H1 (cell line): ENCODE results near the gene PPP1R1B. TPM values are rescaled to one million over a fixed set of nuclear protein-coding genes. Genes with fewer than 3 reads are reported as not detected.

Experiments
- CTCF ChIA-PET: fragments of 300-600 bp; sonication (Branson Sonifier 250); formaldehyde crosslinking; loops from one replicate; lab custom pipeline; 2021; ENCODE audit not compliant: partially characterized antibody; lab: Charles Lee
- POLR2A ChIA-PET: fragments of 300-600 bp; sonication (Branson Sonifier 250); formaldehyde crosslinking; loops from one replicate; lab custom pipeline; 2021; ENCODE audit warnings: inconsistent platforms; ENCODE audit not compliant: partially characterized antibody; lab: Charles Lee
- DNase-seq, 2 experiments: peaks; one replicate each; pipeline versions ENCODE4 v3.0.0 to v3.0.0-alpha.2; 2010 to 2022; ENCODE audit warnings: low spot score in 2 of 2, low read depth in 1 of 2, mixed read lengths in 1 of 2
- FAIRE-seq: peaks from 2 replicates; lab custom pipeline; 2011; peaks lifted over from hg19 to GRCh38; lab: Jason Lieb, UNC
- H2AFZ ChIP-seq: 2 replicates; pipeline ENCODE4 v1.8.1; 2012; ENCODE audit warnings: low read length, inconsistent platforms
- H2AK5ac ChIP-seq: 2 replicates; pipeline ENCODE4 v1.6.1; 2013; ENCODE audit warnings: low read depth, low read length
- H2BK120ac ChIP-seq: replicated peaks from 2 replicates; pipeline ENCODE3; 2013; ENCODE audit warnings: low read depth, low read length, inconsistent platforms
- H2BK12ac ChIP-seq: 2 replicates; pipeline ENCODE4 v1.6.1; 2013; ENCODE audit warnings: low read depth, low read length
- H2BK15ac ChIP-seq: 2 replicates; pipeline ENCODE4 v1.6.1; 2013; ENCODE audit warnings: low read length
- H2BK20ac ChIP-seq: 2 replicates; pipeline ENCODE4 v1.6.1; 2013; ENCODE audit warnings: low read length
- H2BK5ac ChIP-seq: 2 replicates; pipeline ENCODE4 v1.6.1; 2013; ENCODE audit warnings: low read depth, low read length
- H3K14ac ChIP-seq: 2 replicates; pipeline ENCODE4 v1.6.1; 2013; ENCODE audit warnings: inconsistent platforms; ENCODE audit not compliant: insufficient read length
- H3K18ac ChIP-seq: 2 replicates; pipeline ENCODE4 v1.6.1; 2013; ENCODE audit warnings: low read length; ENCODE audit errors: extremely low read depth
- H3K23ac ChIP-seq: 2 replicates; pipeline ENCODE4 v1.6.1; 2013; ENCODE audit warnings: inconsistent platforms; ENCODE audit not compliant: insufficient read length
- H3K23me2 ChIP-seq: 2 replicates; pipeline ENCODE4 v1.6.1; 2013; ENCODE audit warnings: low read depth, low read length
- H3K27ac ChIP-seq: 2 replicates; pipeline ENCODE4 v1.6.1; 2011; ENCODE audit warnings: low read depth, low read length, inconsistent platforms
- H3K27me3 ChIP-seq, 4 experiments: replicated peaks in 1 of 4; 1 replicate in 1 of 4; 2 replicates in 3 of 4; pipeline versions ENCODE4 v1.6.1 to v1.8.1; 2011 to 2013; ENCODE audit warnings: low read length in 3 of 4, mild to moderate bottlenecking in 3 of 4, inconsistent platforms in 2 of 4, mixed read lengths in 2 of 4, moderate library complexity in 1 of 4; ENCODE audit not compliant: control insufficient read depth in 3 of 4, insufficient read depth in 3 of 4; ENCODE audit errors: extremely low read depth in 1 of 4
- H3K36me3 ChIP-seq, 4 experiments: 2 replicates each; pipeline versions ENCODE4 v1.6.1 to v1.8.1; 2011 to 2013; ENCODE audit warnings: mild to moderate bottlenecking in 4 of 4, low read length in 3 of 4, moderate library complexity in 2 of 4, control low read depth in 1 of 4, inconsistent platforms in 1 of 4; ENCODE audit not compliant: insufficient read depth in 4 of 4, control insufficient read depth in 2 of 4
- H3K4ac ChIP-seq: replicated peaks from 2 replicates; pipeline ENCODE3; 2013; ENCODE audit warnings: low read length, low read depth, mixed read lengths, inconsistent platforms; ENCODE audit not compliant: insufficient read length
- H3K4me1 ChIP-seq, 4 experiments: replicated peaks in 1 of 4; 1 replicate in 1 of 4; 2 replicates in 3 of 4; pipeline versions ENCODE4 v1.6.1 to v1.8.1; 2011 to 2013; ENCODE audit warnings: low read length in 3 of 4, inconsistent platforms in 2 of 4, mixed read lengths in 1 of 4; ENCODE audit not compliant: insufficient read depth in 4 of 4, control insufficient read depth in 3 of 4
- H3K4me2 ChIP-seq, 2 experiments: 2 replicates each; pipeline versions ENCODE4 v1.6.1 to v1.8.1; 2011 to 2013; ENCODE audit warnings: low read depth in 2 of 2, low read length in 2 of 2, control low read depth in 1 of 2, inconsistent platforms in 1 of 2, mild to moderate bottlenecking in 1 of 2; ENCODE audit not compliant: insufficient read depth in 1 of 2
- H3K4me3 ChIP-seq, 4 experiments: fragments of 200-600, 300-600 bp in 1 of 4; sonication (generic), shearing (Covaris generic), sonication (Bioruptor Twin) in 1 of 4; 2 replicates each; pipeline versions ENCODE4 v1.5.1 to v1.8.1; 2011 to 2016; ENCODE audit warnings: low read length in 4 of 4, low read depth in 3 of 4, control low read depth in 2 of 4, inconsistent platforms in 2 of 4, mild to moderate bottlenecking in 2 of 4, mixed read lengths in 1 of 4, moderate library complexity in 1 of 4; ENCODE audit not compliant: insufficient read depth in 2 of 4; ENCODE audit errors: extremely low read depth in 1 of 4
- H3K56ac ChIP-seq: replicated peaks from 2 replicates; pipeline ENCODE3; 2013; ENCODE audit warnings: low read depth, mild to moderate bottlenecking, mixed read lengths, low read length, inconsistent platforms; ENCODE audit not compliant: insufficient read length
- H3K79me1 ChIP-seq: 2 replicates; pipeline ENCODE4 v1.6.1; 2013; ENCODE audit warnings: low read depth, low read length, control low read depth
- H3K79me2 ChIP-seq, 2 experiments: 2 replicates each; pipeline versions ENCODE4 v1.6.1 to v1.8.1; 2012 to 2013; ENCODE audit warnings: low read length in 2 of 2, mild to moderate bottlenecking in 2 of 2, inconsistent platforms in 1 of 2; ENCODE audit not compliant: insufficient read depth in 2 of 2, control insufficient read depth in 1 of 2
- H3K9ac ChIP-seq, 4 experiments: replicated peaks in 1 of 4; 1 replicate in 1 of 4; 2 replicates in 3 of 4; pipeline versions ENCODE4 v1.6.1 to v1.8.1; 2011 to 2013; ENCODE audit warnings: low read depth in 3 of 4, low read length in 3 of 4, control low read depth in 2 of 4, mild to moderate bottlenecking in 2 of 4, moderate library complexity in 2 of 4, inconsistent platforms in 1 of 4; ENCODE audit errors: extremely low read depth in 1 of 4
- H3K9me3 ChIP-seq, 2 experiments: 2 replicates each; pipeline versions ENCODE4 v1.6.1 to v1.8.1; 2012 to 2013; ENCODE audit warnings: mild to moderate bottlenecking in 2 of 2, moderate library complexity in 2 of 2, control low read depth in 1 of 2, inconsistent platforms in 1 of 2, low read depth in 1 of 2, low read length in 1 of 2, mixed read lengths in 1 of 2; ENCODE audit not compliant: insufficient read depth in 2 of 2
- H4K20me1 ChIP-seq, 2 experiments: replicated peaks in 1 of 2; 2 replicates each; pipeline versions ENCODE3 to v1.8.1; 2011 to 2013; ENCODE audit warnings: inconsistent platforms in 2 of 2, low read length in 2 of 2, mild to moderate bottlenecking in 1 of 2; ENCODE audit not compliant: insufficient read depth in 2 of 2, control insufficient read depth in 1 of 2
- H4K5ac ChIP-seq: 2 replicates; pipeline ENCODE4 v1.6.1; 2013; ENCODE audit warnings: low read length, low read depth, mixed read lengths, inconsistent platforms; ENCODE audit not compliant: insufficient read length
- H4K8ac ChIP-seq: 2 replicates; pipeline ENCODE4 v1.8.0; 2013; ENCODE audit warnings: mild to moderate bottlenecking, moderate library complexity, low read length, inconsistent platforms; ENCODE audit not compliant: insufficient read depth; ENCODE audit errors: extremely low read depth
- H4K91ac ChIP-seq: replicated peaks from 2 replicates; pipeline ENCODE3; 2013; ENCODE audit warnings: low read length, mixed read lengths, inconsistent platforms; ENCODE audit not compliant: insufficient read length
- EZH2 ChIP-seq: fragments of 200-600 bp; sonication (generic); IDR thresholded peaks from 2 replicates; pipeline ENCODE4 v1.7.1; 2012; ENCODE audit warnings: low read depth, mild to moderate bottlenecking, moderate library complexity, low read length, inconsistent platforms; ENCODE audit not compliant: severe bottlenecking
- FOSL1 ChIP-seq: IDR thresholded peaks from 2 replicates; pipeline ENCODE4 v1.6.1; 2011; ENCODE audit warnings: mild to moderate bottlenecking, low read depth, low read length, moderate library complexity; ENCODE audit not compliant: insufficient read depth
- HDAC2 ChIP-seq, 2 experiments: fragments of 300-600 bp in 1 of 2; sonication (generic) in 1 of 2; IDR thresholded peaks; 2 replicates each; pipeline ENCODE4 v1.6.1; 2011 to 2012; ENCODE audit warnings: low read depth in 2 of 2, low read length in 2 of 2, mild to moderate bottlenecking in 2 of 2, moderate library complexity in 2 of 2, borderline replicate concordance in 1 of 2, inconsistent platforms in 1 of 2
- JUND ChIP-seq: IDR thresholded peaks from 2 replicates; pipeline ENCODE4 v1.6.1; 2011; ENCODE audit warnings: mild to moderate bottlenecking, improper control_type of control experiment, low read length
- MAFK ChIP-seq: IDR thresholded peaks from 2 replicates; pipeline ENCODE4 v1.6.1; 2012; ENCODE audit warnings: low read depth, mild to moderate bottlenecking, improper control_type of control experiment, low read length
- PHF8 ChIP-seq: fragments of 200-600 bp; sonication (generic); conservative IDR thresholded peaks from 2 replicates; pipeline ENCODE4 v1.7.1; 2012; ENCODE audit warnings: low read depth, mild to moderate bottlenecking, inconsistent platforms, low read length, moderate library complexity
- SP4 ChIP-seq: IDR thresholded peaks from 2 replicates; pipeline ENCODE4 v1.6.1; 2012; ENCODE audit warnings: low read length, inconsistent platforms
- SRF ChIP-seq: IDR thresholded peaks from 2 replicates; pipeline ENCODE4 v1.6.1; 2011; ENCODE audit warnings: mild to moderate bottlenecking, low read depth, low read length, moderate library complexity
- WGBS, 2 experiments: shearing (Covaris generic) in 1 of 2; methylation state at CpG; one replicate each; pipeline versions ENCODE4 v1.1.6 to v1.1.7; 2013 to 2015; ENCODE audit warnings: low lambda C conversion rate in 2 of 2, mixed read lengths in 2 of 2, inconsistent platforms in 1 of 2, low coverage in 1 of 2, missing lambda C conversion rate in 1 of 2; ENCODE audit not compliant: insufficient replicate concordance in 2 of 2, insufficient coverage in 1 of 2, insufficient read length in 1 of 2; ENCODE audit errors: extremely low coverage in 1 of 2, missing lambda C conversion rate in 1 of 2; 5-methylcytosine and 5-hydroxymethylcytosine counted together
- polyA plus RNA-seq, 7 experiments: library from polyadenylated mRNA; depleted of rRNA in 3 of 7; stranded (reverse) in 5 of 7; unstranded in 2 of 7; fragments of >200 nt in 5 of 7; fragments of 200-250 nt in 2 of 7; gene quantifications; 1 replicate in 5 of 7; 2 replicates in 1 of 7; 4 replicates in 1 of 7; pipeline versions ENCODE4 v1.2.1 to v1.2.3, GENCODE V29; 2011 to 2013; ENCODE audit warnings: missing spikeins in 2 of 7, mixed read lengths in 2 of 7
- total RNA-seq: library from RNA; stranded (reverse); fragmentation: NEBNext Ultra II Directional; extraction: Animal tissue kit (Norgen Biotek cat#: 25700); gene quantifications from 2 replicates; pipeline ENCODE4 v1.2.1, GENCODE V29; 2021
- TF ChIP-seq, protein P1 (sequence below): IDR thresholded peaks from 2 replicates; pipeline ENCODE4 v1.6.1; 2011; ENCODE audit warnings: low read length, improper control_type of control experiment

Gene PPP1R1B
- total and polyA plus RNA-seq, 2 of the 8 experiments (the other 6 are each of a cell fraction or from before 2014, with no cell fraction given), result 10.7 to 22.3 TPM

DNA sequence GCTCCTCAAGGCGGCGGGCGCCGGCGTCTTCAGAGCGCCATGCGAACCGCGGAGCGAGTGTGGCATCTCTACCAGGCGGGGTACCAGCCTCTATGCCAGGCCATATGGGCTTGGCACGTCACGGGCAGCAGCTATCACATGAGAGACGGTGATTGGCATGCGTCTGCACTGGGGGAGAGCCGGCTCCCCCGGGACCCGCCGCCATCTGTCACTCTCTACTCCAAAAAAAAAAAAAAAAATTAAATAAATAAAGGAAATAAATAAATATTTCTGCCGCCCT lies 19.0 kb upstream of the PPP1R1B start, which contains the start of gene NEUROD2:
Gene NEUROD2 (minus strand): TSS at position 70 of the 280 bp plus-strand sequence. CDS start 1,321 bp downstream, outside the sequence.
- no peak within 1 kb of the TSS for H2AK5ac ChIP-seq
- peaks cover 0 to 38% (median 19%) of the 10 kb centered on the region in 4 experiments; a peak in 6 of 7 replicates for H3K4me1 ChIP-seq
- H3K14ac ChIP-seq, result no peak within 1 kb of the TSS
- no peak within 1 kb of the TSS for H2AFZ ChIP-seq
- no peaks in the 10 kb centered on the region for H3K79me2 ChIP-seq
- no peak within 1 kb of the TSS for H4K91ac ChIP-seq
- POLR2A ChIA-PET, result interaction anchor here (0.7 to 2.7 kb wide), 4 partner anchors 9 to 668 kb away, joined by 3 to 9 read pairs (median 3); no protein-coding TSS in a partner anchor
- H3K18ac ChIP-seq, result no peak within 1 kb of the TSS; the same call in 1 of the 2 replicates
- peaks cover 0 to 6% of the 10 kb centered on the region in 2 experiments for H4K20me1 ChIP-seq
- H3K27me3 ChIP-seq, result peaks cover 58 to 90% (median 78%) of the 10 kb centered on the region in 4 experiments
- H3K4me2 ChIP-seq, result peak within 1 kb of the TSS; percentile 90
- no peak within 1 kb of the TSS for H2BK5ac ChIP-seq
- H2BK12ac ChIP-seq, result no peak within 1 kb of the TSS
- peak within 1 kb of the TSS; percentile 57; the same call in 1 of the 2 replicates for H4K8ac ChIP-seq
- no peak within 1 kb of the TSS for H3K23ac ChIP-seq
- no peak for TF ChIP-seq SP4
- no peak for TF ChIP-seq MAFK
- no peak for TF ChIP-seq FOSL1
- TF ChIP-seq, protein P1, sequence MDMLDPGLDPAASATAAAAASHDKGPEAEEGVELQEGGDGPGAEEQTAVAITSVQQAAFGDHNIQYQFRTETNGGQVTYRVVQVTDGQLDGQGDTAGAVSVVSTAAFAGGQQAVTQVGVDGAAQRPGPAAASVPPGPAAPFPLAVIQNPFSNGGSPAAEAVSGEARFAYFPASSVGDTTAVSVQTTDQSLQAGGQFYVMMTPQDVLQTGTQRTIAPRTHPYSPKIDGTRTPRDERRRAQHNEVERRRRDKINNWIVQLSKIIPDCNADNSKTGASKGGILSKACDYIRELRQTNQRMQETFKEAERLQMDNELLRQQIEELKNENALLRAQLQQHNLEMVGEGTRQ, result no peak
- TF ChIP-seq SRF, result no peak
- no peak for TF ChIP-seq PHF8
- no peak for TF ChIP-seq HDAC2 (IDR thresholded peaks at IDR 0.05; ENCODE audit: borderline replicate concordance in 1 of 2, low read depth in 2 of 2, low read length in 2 of 2)
- no peak for TF ChIP-seq EZH2
- TF ChIP-seq JUND, result no peak
- no peaks in the 10 kb centered on the region for H3K36me3 ChIP-seq
- H3K56ac ChIP-seq, result no peak within 1 kb of the TSS
- H3K9ac ChIP-seq, result no peak within 1 kb of the TSS
- CTCF ChIA-PET, result interaction anchor here (10.7 to 19.1 kb wide), 2 partner anchors 14 to 59 kb away, joined by 140 to 310 read pairs; partner anchors contain the start of gene PPP1R1B
- no peak within 1 kb of the TSS for H4K5ac ChIP-seq
- H3K23me2 ChIP-seq, result peaks cover 14% of the 10 kb centered on the region; the same call in 1 of the 2 replicates
- H3K27ac ChIP-seq, result no peak within 1 kb of the TSS
- FAIRE-seq (no peak), DNase-seq (peak in 1 of 2 experiments; percentile 55)
- peak within 1 kb of the TSS; percentile 76 for H3K4ac ChIP-seq
- 0 out of 2 replicates have a peak within 1 kb of the TSS, but pooled peaks have one; percentile 48 for H2BK20ac ChIP-seq
- 6% methylated on average over 11 of the region's 20 CpGs; no CpG with 5 or more reads in 1 of the 2 experiments for WGBS, 2 experiments
- no peaks in the 10 kb centered on the region for H3K9me3 ChIP-seq
- H2BK120ac ChIP-seq, result no peak within 1 kb of the TSS
- peak within 1 kb of the TSS; percentile 12 to 59 (median 42) for H3K4me3 ChIP-seq
- no peaks in the 10 kb centered on the region for H3K79me1 ChIP-seq
- no peak within 1 kb of the TSS for H2BK15ac ChIP-seq
